Peyer's patch (tissue), 4 donors: Measurements from ENCODE around the gene SLC20A1. TPM values are rescaled to one million over a fixed set of nuclear protein-coding genes. Genes with fewer than 3 reads are reported as not detected.

Source experiments
- DNase-seq, 3 donors: peaks; one replicate each; pipeline ENCODE4 v3.0.0-alpha.2; 2017 to 2019
- H3K27ac ChIP-seq, 4 donors: fragments of 200-600 bp; sonication (generic); one replicate each; pipeline ENCODE4 v1.5.1; 2016 to 2019
- H3K27me3 ChIP-seq, 2 donors: fragments of 200-600 bp; sonication (generic); one replicate each; pipeline ENCODE4 v1.5.1; 2019
- H3K36me3 ChIP-seq, 3 donors: fragments of 200-600 bp; sonication (generic); one replicate each; pipeline ENCODE4 v1.5.1; 2016 to 2019
- H3K4me1 ChIP-seq, 4 donors: fragments of 200-600 bp; sonication (generic); one replicate each; pipeline ENCODE4 v1.5.1; 2016 to 2019
- H3K4me3 ChIP-seq, 4 donors: fragments of 200-600 bp; sonication (generic); 1 replicate in 3 of 4; 2 replicates in 1 of 4; pipeline ENCODE4 v1.5.1; 2016 to 2019; ENCODE audit warnings: mild to moderate bottlenecking in 1 of 4
- H3K9me3 ChIP-seq, 4 donors: fragments of 200-600 bp; sonication (generic); one replicate each; pipeline ENCODE4 v1.5.1; 2016 to 2019; ENCODE audit warnings: mild to moderate bottlenecking in 1 of 4
- POLR2A ChIP-seq, 2 donors: fragments of 450-650 bp; IDR thresholded peaks; one replicate each; pipeline ENCODE4 v1.5.1; 2017; ENCODE audit warnings: antibody characterized with exemption in 2 of 2, mild to moderate bottlenecking in 2 of 2, moderate library complexity in 2 of 2
- total RNA-seq, 4 donors: library from RNA; depleted of rRNA; stranded (reverse); fragments of >200 nt; gene quantifications; one replicate each; pipeline ENCODE4 v1.1.0, GENCODE V29; 2016
- TF ChIP-seq, protein P1 (sequence below), 6 experiments: fragments of 450-650 bp in 4 of 6; fragments of 200-600 bp in 2 of 6; sonication (generic) in 1 of 6; IDR thresholded peaks; one replicate each; pipeline ENCODE4 v1.5.1; 2017 to 2019; ENCODE audit warnings: antibody characterized with exemption in 6 of 6, mild to moderate bottlenecking in 3 of 6, moderate library complexity in 1 of 6

SLC20A1 gene
- total RNA-seq, 4 donors from 2014 or later = 48.7 to 143 (median 122) TPM

DNA sequence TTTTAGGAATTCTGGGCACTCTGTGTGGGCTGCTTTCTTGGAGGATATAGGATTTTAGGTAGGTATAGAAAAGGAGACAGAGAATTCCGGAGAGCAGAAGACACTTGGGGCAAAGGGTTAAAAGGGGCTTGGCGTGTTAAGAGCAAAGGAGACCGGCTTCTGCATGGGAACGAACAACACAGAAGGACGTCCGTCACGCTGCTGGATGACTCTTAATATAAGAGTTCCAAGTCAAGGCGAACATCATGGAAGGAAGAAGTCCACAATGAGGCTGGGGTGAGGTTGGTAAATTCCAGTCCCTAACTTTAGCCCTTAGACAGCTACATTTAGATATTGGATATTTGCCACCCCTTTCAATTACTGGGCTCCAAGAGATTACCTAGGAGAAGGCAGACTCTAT lies 15.9 kb upstream of the SLC20A1 start:
- DNase-seq = no peak
- Histone ChIP-seq H3K36me3 (no peaks in the 10 kb centered on the region), H3K4me1 (peaks cover 3 to 17% (median 8%) of the 10 kb centered on the region in 4 donors), H3K27ac (no peak overlapping the region), H3K4me3 (no peak overlapping the region), H3K27me3 (no peaks in the 10 kb centered on the region), H3K9me3 (no peaks in the 10 kb centered on the region)
- TF ChIP-seq, protein P1, sequence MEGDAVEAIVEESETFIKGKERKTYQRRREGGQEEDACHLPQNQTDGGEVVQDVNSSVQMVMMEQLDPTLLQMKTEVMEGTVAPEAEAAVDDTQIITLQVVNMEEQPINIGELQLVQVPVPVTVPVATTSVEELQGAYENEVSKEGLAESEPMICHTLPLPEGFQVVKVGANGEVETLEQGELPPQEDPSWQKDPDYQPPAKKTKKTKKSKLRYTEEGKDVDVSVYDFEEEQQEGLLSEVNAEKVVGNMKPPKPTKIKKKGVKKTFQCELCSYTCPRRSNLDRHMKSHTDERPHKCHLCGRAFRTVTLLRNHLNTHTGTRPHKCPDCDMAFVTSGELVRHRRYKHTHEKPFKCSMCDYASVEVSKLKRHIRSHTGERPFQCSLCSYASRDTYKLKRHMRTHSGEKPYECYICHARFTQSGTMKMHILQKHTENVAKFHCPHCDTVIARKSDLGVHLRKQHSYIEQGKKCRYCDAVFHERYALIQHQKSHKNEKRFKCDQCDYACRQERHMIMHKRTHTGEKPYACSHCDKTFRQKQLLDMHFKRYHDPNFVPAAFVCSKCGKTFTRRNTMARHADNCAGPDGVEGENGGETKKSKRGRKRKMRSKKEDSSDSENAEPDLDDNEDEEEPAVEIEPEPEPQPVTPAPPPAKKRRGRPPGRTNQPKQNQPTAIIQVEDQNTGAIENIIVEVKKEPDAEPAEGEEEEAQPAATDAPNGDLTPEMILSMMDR (IDR thresholded peaks at IDR 0.05) = no peak
- TF ChIP-seq POLR2A (IDR thresholded peaks at IDR 0.05) = no peak

DNA sequence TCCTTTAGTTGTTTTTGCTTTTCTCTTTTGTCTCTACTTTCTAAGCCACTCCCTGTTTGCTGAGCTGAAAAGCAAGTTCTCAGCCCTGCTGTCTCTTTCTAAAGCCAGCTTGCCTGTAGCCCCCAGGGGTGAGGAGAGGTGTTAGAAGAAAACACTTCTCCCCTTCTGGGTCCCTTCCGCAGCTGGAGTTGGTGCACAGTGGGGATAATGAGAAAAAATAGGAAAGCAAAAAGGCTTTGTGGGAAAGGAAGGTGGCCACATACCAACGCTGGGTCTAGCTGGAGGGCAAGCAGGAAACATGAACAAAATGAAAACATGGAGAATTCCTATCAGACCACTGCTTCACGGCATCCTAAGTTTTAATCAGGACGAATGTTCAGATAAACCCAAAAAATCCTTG lies 15.5 kb upstream of the SLC20A1 start:
- DNase-seq = no peak
- H3K27me3 ChIP-seq = no peaks in the 10 kb centered on the region
- TF ChIP-seq, protein P1 (IDR thresholded peaks at IDR 0.05) = no peak
- no peak for TF ChIP-seq POLR2A (IDR thresholded peaks at IDR 0.05)
- H3K4me3 ChIP-seq = no peak overlapping the region
- peaks cover 3 to 17% (median 8%) of the 10 kb centered on the region in 4 donors for H3K4me1 ChIP-seq
- no peaks in the 10 kb centered on the region for H3K36me3 ChIP-seq
- H3K9me3 ChIP-seq = no peaks in the 10 kb centered on the region
- peak overlapping the region in 1 of 4 donors; percentile 61 for H3K27ac ChIP-seq

DNA sequence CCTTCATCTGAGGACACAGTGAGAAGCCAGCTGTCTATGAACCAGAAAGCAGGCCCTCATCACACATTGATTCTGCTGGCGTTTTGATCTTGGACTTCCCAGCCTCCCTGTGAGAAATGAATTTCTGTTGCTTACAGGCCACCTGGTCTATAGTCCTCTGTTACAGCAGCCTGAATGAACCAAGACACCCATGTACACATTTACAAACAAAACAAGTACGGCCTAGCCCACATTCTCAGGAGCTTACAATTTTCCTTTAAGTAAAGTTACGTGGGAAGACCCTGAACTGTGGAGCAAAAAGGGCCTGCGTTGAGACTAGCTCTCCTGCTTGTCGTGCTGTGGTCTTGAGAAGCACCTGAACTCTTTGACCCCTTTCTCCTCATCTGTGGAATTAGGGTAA lies 12.0 kb upstream of the SLC20A1 start:
- Histone ChIP-seq H3K27ac (no peak overlapping the region), H3K9me3 (no peaks in the 10 kb centered on the region), H3K36me3 (no peaks in the 10 kb centered on the region), H3K27me3 (no peaks in the 10 kb centered on the region), H3K4me3 (no peak overlapping the region), H3K4me1 (peaks cover 3 to 9% (median 7%) of the 10 kb centered on the region in 4 donors)
- TF ChIP-seq, protein P1 (IDR thresholded peaks at IDR 0.05) = no peak
- TF ChIP-seq POLR2A (IDR thresholded peaks at IDR 0.05) = no peak
- DNase-seq = no peak

DNA sequence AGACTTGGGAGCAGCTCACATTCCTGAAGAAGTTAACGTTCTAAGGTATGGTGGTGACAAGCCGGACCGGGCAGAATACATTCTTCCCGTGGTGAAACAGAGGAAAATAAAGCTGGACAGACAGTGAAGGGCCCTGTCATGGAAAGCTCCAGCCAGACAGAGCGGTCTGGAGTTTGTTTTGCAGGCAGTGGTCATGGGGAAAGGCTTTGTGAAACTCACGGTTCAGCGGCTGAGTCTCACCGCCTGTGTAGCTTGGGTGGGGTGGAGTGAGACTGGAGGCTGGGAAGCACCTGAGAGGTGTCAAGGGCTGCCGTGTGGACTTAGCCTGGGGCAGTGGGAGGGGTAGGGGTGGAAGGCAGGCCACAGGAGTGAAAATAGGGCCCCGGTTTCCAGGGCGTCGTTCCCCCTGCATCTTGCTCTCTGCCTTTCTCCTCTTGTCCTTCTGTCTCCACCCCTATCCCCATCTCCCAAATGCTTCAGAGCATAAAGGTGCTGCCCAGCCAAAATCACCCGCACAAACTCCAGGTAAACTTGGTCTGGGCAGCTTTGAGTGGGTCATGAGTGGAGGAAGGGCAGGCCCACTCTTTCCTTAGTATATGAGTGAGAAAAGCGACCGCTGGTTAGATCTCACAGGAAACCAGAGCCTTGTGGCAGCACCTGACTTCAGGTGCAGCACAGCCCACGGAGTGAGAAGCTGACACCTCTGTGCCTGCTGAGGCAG lies 11.4 kb upstream of the SLC20A1 start:
- Histone ChIP-seq H3K4me3 (no peak overlapping the region), H3K4me1 (peaks cover 3 to 9% (median 7%) of the 10 kb centered on the region in 4 donors), H3K36me3 (no peaks in the 10 kb centered on the region), H3K9me3 (no peaks in the 10 kb centered on the region), H3K27me3 (no peaks in the 10 kb centered on the region), H3K27ac (peak overlapping the region in 1 of 4 donors; percentile 30)
- TF ChIP-seq, protein P1 (IDR thresholded peaks at IDR 0.05) = no peak
- TF ChIP-seq POLR2A (IDR thresholded peaks at IDR 0.05) = no peak
- DNase-seq = peak in 2 of 3 donors; percentile 27 to 67

GRCh38 chr2:112634874-112635157 lies 10.9 kb upstream of the SLC20A1 start:
- Histone ChIP-seq H3K27me3 (no peaks in the 10 kb centered on the region), H3K27ac (no peak overlapping the region), H3K4me3 (no peak overlapping the region), H3K9me3 (no peaks in the 10 kb centered on the region), H3K36me3 (no peaks in the 10 kb centered on the region), H3K4me1 (peaks cover 3 to 9% (median 7%) of the 10 kb centered on the region in 4 donors)
- no peak for TF ChIP-seq POLR2A (IDR thresholded peaks at IDR 0.05)
- TF ChIP-seq, protein P1 (IDR thresholded peaks at IDR 0.05) = no peak
- DNase-seq = no peak
